ENCODE data around the gene INSYN1. TPM values are rescaled to one million over a fixed set of nuclear protein-coding genes. Genes with fewer than 3 reads are reported as not detected.

The INSYN1 gene
- total and polyA plus RNA-seq, 9 of the 15 experiments (the other 6 are each of a cell fraction or from before 2014, with no cell fraction given): not detected

GRCh38 chr15:73700041-73700842 lies 52.9 kb downstream of the INSYN1 start (continued):
- TF ChIP-seq RREB1 (CRISPR knock-in tag; IDR thresholded peaks at IDR 0.05): 0 out of 2 replicates have a peak, but pooled peaks have one; percentile 45
- TF ChIP-seq RUNX1 (IDR thresholded peaks at IDR 0.05; ENCODE audit: low read depth): no peak
- TF ChIP-seq MTA2 (IDR thresholded peaks at IDR 0.05; ENCODE audit: low read depth): no peak
- no peak for TF ChIP-seq ZNF511 (CRISPR knock-in tag; IDR thresholded peaks at IDR 0.05)
- no peak for TF ChIP-seq RFX7 (CRISPR knock-in tag; IDR thresholded peaks at IDR 0.05)
- TF ChIP-seq ZNF77 (CRISPR knock-in tag; IDR thresholded peaks at IDR 0.05): no peak
- TF ChIP-seq ZNF263 (CRISPR knock-in tag; IDR thresholded peaks at IDR 0.05; ENCODE audit: borderline replicate concordance): peak; percentile 19
- no peak for TF ChIP-seq NUFIP1 (IDR thresholded peaks at IDR 0.05; ENCODE audit: partially characterized antibody)
- TF ChIP-seq ATF6 (CRISPR knock-in tag; IDR thresholded peaks at IDR 0.05): no peak
- no peak for TF ChIP-seq NCOA1 (IDR thresholded peaks at IDR 0.05; ENCODE audit: low read depth)
- peak; percentile 65; the same call in 1 of the 2 replicates for TF ChIP-seq CC2D1A (IDR thresholded peaks at IDR 0.05)
- no peak for TF ChIP-seq TRIM24 (IDR thresholded peaks at IDR 0.05)
- TF ChIP-seq NFXL1 (CRISPR knock-in tag; IDR thresholded peaks at IDR 0.05): no peak
- TF ChIP-seq ZNF57 (CRISPR knock-in tag; IDR thresholded peaks at IDR 0.05): no peak
- no peak for TF ChIP-seq RERE (CRISPR knock-in tag; IDR thresholded peaks at IDR 0.05; ENCODE audit: borderline replicate concordance)

All from K562 (cell line).